ENCODE measurements around the gene PRKCH. TPM values are rescaled to one million over a fixed set of nuclear protein-coding genes. Genes with fewer than 3 reads are reported as not detected.
A peak's percentile ranks its signal among the peaks of the same experiment; 100 is the strongest.

PRKCH gene
- total RNA-seq, 3 donors from 2014 or later: 12.3 to 15.4 (median 14.8) TPM

- Histone ChIP-seq H3K4me3 (no peak overlapping the region), H3K36me3 (ENCODE audit: low read depth) (no peaks in the 10 kb centered on the region), H3K9me3 (no peaks in the 10 kb centered on the region), H3K4me1 (ENCODE audit: low read depth) (no peaks in the 10 kb centered on the region)
- intact Hi-C loops (cut with DNase I, micrococcal nuclease): no loop called here
- TF ChIP-seq CTCF (IDR thresholded peaks at IDR 0.05): no peak
- no peak for DNase-seq
- ATAC-seq: no peak
Observed at GRCh38 chr14:61357123-61357522, 35.7 kb downstream of the PRKCH start.

GRCh38 chr14:61358554-61359226 is 37.3 kb downstream of the PRKCH start:
- H3K36me3 ChIP-seq (ENCODE audit: low read depth): no peaks in the 10 kb centered on the region
- no peak for DNase-seq
- H3K4me3 ChIP-seq: no peak overlapping the region
- no peaks in the 10 kb centered on the region for H3K9me3 ChIP-seq
- intact Hi-C loops (cut with DNase I, micrococcal nuclease): no loop called here
- no peak for TF ChIP-seq CTCF (IDR thresholded peaks at IDR 0.05)
- H3K4me1 ChIP-seq (ENCODE audit: low read depth): no peaks in the 10 kb centered on the region
- ATAC-seq: no peak

- intact Hi-C loops (cut with DNase I, micrococcal nuclease): no loop called here
- TF ChIP-seq CTCF (IDR thresholded peaks at IDR 0.05): no peak
- no peaks in the 10 kb centered on the region for H3K4me1 ChIP-seq (ENCODE audit: low read depth)
- no peaks in the 10 kb centered on the region for H3K9me3 ChIP-seq
- H3K4me3 ChIP-seq: no peak overlapping the region
- H3K36me3 ChIP-seq (ENCODE audit: low read depth): no peaks in the 10 kb centered on the region
- ATAC-seq: peak; percentile 24
- DNase-seq: no peak
Observed at GRCh38 chr14:61360796-61361525, 39.6 kb downstream of the PRKCH start.

- no peaks in the 10 kb centered on the region for H3K9me3 ChIP-seq
- H3K36me3 ChIP-seq (ENCODE audit: low read depth): no peaks in the 10 kb centered on the region
- no peak for TF ChIP-seq CTCF (IDR thresholded peaks at IDR 0.05)
- H3K4me1 ChIP-seq (ENCODE audit: low read depth): no peaks in the 10 kb centered on the region
- no peak for ATAC-seq
- DNase-seq: no peak
- intact Hi-C loops (cut with DNase I, micrococcal nuclease): no loop called here
- no peak overlapping the region for H3K4me3 ChIP-seq
Observed at GRCh38 chr14:61362072-61362750, 40.8 kb downstream of the PRKCH start.

- H3K36me3 ChIP-seq (ENCODE audit: low read depth): no peaks in the 10 kb centered on the region
- ATAC-seq (no peak), DNase-seq (no peak)
- no peaks in the 10 kb centered on the region for H3K4me1 ChIP-seq (ENCODE audit: low read depth)
- no peaks in the 10 kb centered on the region for H3K9me3 ChIP-seq
- intact Hi-C loops (cut with DNase I, micrococcal nuclease): no loop called here
- TF ChIP-seq CTCF (IDR thresholded peaks at IDR 0.05): no peak
- no peak overlapping the region for H3K4me3 ChIP-seq
Observed at GRCh38 chr14:61364243-61364642, 42.9 kb downstream of the PRKCH start.
